ENCODE results near the gene IARS2. TPM values are rescaled to one million over a fixed set of nuclear protein-coding genes. Genes with fewer than 3 reads are reported as not detected.
"Not testable (repeated sequence)": the region's sequence is repeated elsewhere in the genome, so short reads cannot be mapped to it uniquely, and the experiment has no call there.

IARS2 gene
- total and polyA plus RNA-seq, 5 donors from 2014 or later, result 26.7 to 61.3 (median 52.1) TPM

GRCh38 chr1:220062629-220063028 lies 31.3 kb upstream of the IARS2 start:
- Histone ChIP-seq H3K9me3 (ENCODE audit: control insufficient read depth in 2 of 2, low read length in 2 of 2) (no peaks in the 10 kb centered on the region), H3K27ac (ENCODE audit: insufficient read depth, low read length, poor library complexity, severe bottlenecking) (no peak overlapping the region), H3K27me3 (ENCODE audit: control insufficient read depth, insufficient read depth, low read length) (no peaks in the 10 kb centered on the region), H3K4me1 (ENCODE audit: control insufficient read depth, insufficient read depth, low read length, poor library complexity, severe bottlenecking) (no peaks in the 10 kb centered on the region), H3K4me3 (ENCODE audit: low read depth, low read length) (no peak overlapping the region), H3K36me3 (ENCODE audit: control insufficient read depth, insufficient read depth, low read length) (peaks cover 54% of the 10 kb centered on the region)
- ATAC-seq (ENCODE audit: low read depth in 2 of 2) (no peak), DNase-seq (no peak)
- no peak overlapping the region for H3K4me3 Mint-ChIP-seq
- H3K27ac Mint-ChIP-seq, result peak overlapping the region in 1 of 3 donors; percentile 2
- no peaks in the 10 kb centered on the region for H3K9me3 Mint-ChIP-seq
- H3K27me3 Mint-ChIP-seq, result no peaks in the 10 kb centered on the region
- H3K4me1 Mint-ChIP-seq, result no peaks in the 10 kb centered on the region
- H3K36me3 Mint-ChIP-seq, result peaks cover 44% of the 10 kb centered on the region

- Histone ChIP-seq H3K9me3 (ENCODE audit: control insufficient read depth in 2 of 2, low read length in 2 of 2) (no peaks in the 10 kb centered on the region), H3K36me3 (ENCODE audit: control insufficient read depth, insufficient read depth, low read length) (peaks cover 45% of the 10 kb centered on the region), H3K27me3 (ENCODE audit: control insufficient read depth, insufficient read depth, low read length) (no peaks in the 10 kb centered on the region), H3K4me3 (ENCODE audit: low read depth, low read length) (no peak overlapping the region), H3K4me1 (ENCODE audit: control insufficient read depth, insufficient read depth, low read length, poor library complexity, severe bottlenecking) (no peaks in the 10 kb centered on the region), H3K27ac (ENCODE audit: insufficient read depth, low read length, poor library complexity, severe bottlenecking) (no peak overlapping the region)
- no peak for ATAC-seq (ENCODE audit: low read depth in 2 of 2)
- H3K4me3 Mint-ChIP-seq, result no peak overlapping the region
- H3K36me3 Mint-ChIP-seq, result peaks cover 47% of the 10 kb centered on the region
- DNase-seq, result no peak
- no peaks in the 10 kb centered on the region for H3K9me3 Mint-ChIP-seq
- H3K27ac Mint-ChIP-seq, result peak overlapping the region in 1 of 3 donors; percentile 14
- no peaks in the 10 kb centered on the region for H3K27me3 Mint-ChIP-seq
- no peaks in the 10 kb centered on the region for H3K4me1 Mint-ChIP-seq
These were observed 26.4 kb upstream of the IARS2 start for GRCh38 chr1:220067269-220068204.

- no peaks in the 10 kb centered on the region for H3K27me3 ChIP-seq (ENCODE audit: control insufficient read depth, insufficient read depth, low read length)
- H3K27ac Mint-ChIP-seq, result no peak overlapping the region
- DNase-seq (no peak), ATAC-seq (ENCODE audit: low read depth in 2 of 2) (no peak)
- no peaks in the 10 kb centered on the region for H3K9me3 ChIP-seq (ENCODE audit: control insufficient read depth in 2 of 2, low read length in 2 of 2)
- H3K27ac ChIP-seq (ENCODE audit: insufficient read depth, low read length, poor library complexity, severe bottlenecking), result no peak overlapping the region
- peaks cover 0 to 9% (median 5%) of the 10 kb centered on the region in 4 donors for H3K4me1 Mint-ChIP-seq
- no peak overlapping the region for H3K4me3 Mint-ChIP-seq
- peaks cover 33% of the 10 kb centered on the region for H3K36me3 Mint-ChIP-seq
- no peaks in the 10 kb centered on the region for H3K27me3 Mint-ChIP-seq
- no peaks in the 10 kb centered on the region for H3K9me3 Mint-ChIP-seq
- no peaks in the 10 kb centered on the region for H3K4me1 ChIP-seq (ENCODE audit: control insufficient read depth, insufficient read depth, low read length, poor library complexity, severe bottlenecking)
- H3K4me3 ChIP-seq (ENCODE audit: low read depth, low read length), result no peak overlapping the region
- H3K36me3 ChIP-seq (ENCODE audit: control insufficient read depth, insufficient read depth, low read length), result peaks cover 29% of the 10 kb centered on the region
These were observed 16.8 kb upstream of the IARS2 start for GRCh38 chr1:220076861-220077762.

- DNase-seq (no peak), ATAC-seq (ENCODE audit: low read depth in 2 of 2) (no peak)
- Histone ChIP-seq H3K9me3 (ENCODE audit: control insufficient read depth in 2 of 2, low read length in 2 of 2) (no peaks in the 10 kb centered on the region), H3K4me3 (ENCODE audit: low read depth, low read length) (no peak overlapping the region), H3K27me3 (ENCODE audit: control insufficient read depth, insufficient read depth, low read length) (no peaks in the 10 kb centered on the region), H3K36me3 (ENCODE audit: control insufficient read depth, insufficient read depth, low read length) (peaks cover 21% of the 10 kb centered on the region), H3K27ac (ENCODE audit: insufficient read depth, low read length, poor library complexity, severe bottlenecking) (no peak overlapping the region), H3K4me1 (ENCODE audit: control insufficient read depth, insufficient read depth, low read length, poor library complexity, severe bottlenecking) (no peaks in the 10 kb centered on the region)
- Mint-ChIP-seq H3K27ac (no peak overlapping the region), H3K27me3 (no peaks in the 10 kb centered on the region), H3K9me3 (no peaks in the 10 kb centered on the region), H3K4me1 (peaks cover 0 to 9% (median 5%) of the 10 kb centered on the region in 4 donors), H3K36me3 (peaks cover 27% of the 10 kb centered on the region), H3K4me3 (no peak overlapping the region)
These were observed 16.0 kb upstream of the IARS2 start for GRCh38 chr1:220077887-220078286.

GRCh38 chr1:220084460-220084859 lies 9.5 kb upstream of the IARS2 start:
- no peak for ATAC-seq (ENCODE audit: low read depth in 2 of 2)
- Mint-ChIP-seq H3K9me3 (no peaks in the 10 kb centered on the region), H3K4me1 (peaks cover 4 to 23% (median 14%) of the 10 kb centered on the region in 4 donors), H3K27ac (no peak overlapping the region), H3K27me3 (no peaks in the 10 kb centered on the region), H3K4me3 (peak overlapping the region in 2 of 4 donors; percentile 17 to 27), H3K36me3 (peaks cover 14% of the 10 kb centered on the region)
- Histone ChIP-seq H3K4me3 (ENCODE audit: low read depth, low read length) (no peak overlapping the region), H3K27me3 (ENCODE audit: control insufficient read depth, insufficient read depth, low read length) (no peaks in the 10 kb centered on the region), H3K27ac (ENCODE audit: insufficient read depth, low read length, poor library complexity, severe bottlenecking) (no peak overlapping the region), H3K4me1 (ENCODE audit: control insufficient read depth, insufficient read depth, low read length, poor library complexity, severe bottlenecking) (peaks cover 4% of the 10 kb centered on the region), H3K36me3 (ENCODE audit: control insufficient read depth, insufficient read depth, low read length) (peaks cover 3% of the 10 kb centered on the region), H3K9me3 (ENCODE audit: control insufficient read depth in 2 of 2, low read length in 2 of 2) (no peaks in the 10 kb centered on the region)
- DNase-seq, result no peak

- not testable (repeated sequence) for H3K27me3 Mint-ChIP-seq; H3K27ac Mint-ChIP-seq; H3K36me3 ChIP-seq (ENCODE audit: control insufficient read depth, insufficient read depth, low read length); DNase-seq; H3K9me3 Mint-ChIP-seq; H3K9me3 ChIP-seq (ENCODE audit: control insufficient read depth in 2 of 2, low read length in 2 of 2); ATAC-seq (ENCODE audit: low read depth in 2 of 2); H3K4me3 Mint-ChIP-seq; H3K27me3 ChIP-seq (ENCODE audit: control insufficient read depth, insufficient read depth, low read length); H3K27ac ChIP-seq (ENCODE audit: insufficient read depth, low read length, poor library complexity, severe bottlenecking); H3K4me3 ChIP-seq (ENCODE audit: low read depth, low read length); H3K36me3 Mint-ChIP-seq
- H3K4me1 ChIP-seq (ENCODE audit: control insufficient read depth, insufficient read depth, low read length, poor library complexity, severe bottlenecking), result peaks cover 11% of the 10 kb centered on the region
- H3K4me1 Mint-ChIP-seq, result peaks cover 14 to 28% (median 17%) of the 10 kb centered on the region in 4 donors
These were observed 7.7 kb upstream of the IARS2 start for GRCh38 chr1:220086261-220086686.

GRCh38 chr1:220089650-220090556 lies 4.0 kb upstream of the IARS2 start, which contains the start of gene BPNT1:
BPNT1 (minus strand) TSS chr1:220089788; CDS start chr1:220079846, 9,942 bp downstream.
- Mint-ChIP-seq H3K36me3 (peaks cover 2% of the 10 kb centered on the region), H3K27me3 (peaks cover 4% of the 10 kb centered on the region), H3K4me3 (peak within 1 kb of the TSS; percentile 90 to 98 (median 94)), H3K9me3 (peaks cover 0 to 2% (median 0%) of the 10 kb centered on the region in 7 donors), H3K4me1 (peaks cover 16 to 32% (median 22%) of the 10 kb centered on the region in 4 donors), H3K27ac (peak within 1 kb of the TSS; percentile 87 to 96 (median 95))
- peak within 1 kb of the TSS; percentile 79 for H3K27ac ChIP-seq (ENCODE audit: insufficient read depth, low read length, poor library complexity, severe bottlenecking)
- peaks cover 17% of the 10 kb centered on the region for H3K4me1 ChIP-seq (ENCODE audit: control insufficient read depth, insufficient read depth, low read length, poor library complexity, severe bottlenecking)
- DNase-seq (peak; percentile 97 to 98 (median 98)), ATAC-seq (ENCODE audit: low read depth in 2 of 2) (peak; percentile 73 to 77)
- no peaks in the 10 kb centered on the region for H3K36me3 ChIP-seq (ENCODE audit: control insufficient read depth, insufficient read depth, low read length)
- H3K9me3 ChIP-seq (ENCODE audit: control insufficient read depth in 2 of 2, low read length in 2 of 2), result no peaks in the 10 kb centered on the region
- no peaks in the 10 kb centered on the region for H3K27me3 ChIP-seq (ENCODE audit: control insufficient read depth, insufficient read depth, low read length)
- H3K4me3 ChIP-seq (ENCODE audit: low read depth, low read length), result peak within 1 kb of the TSS; percentile 100
